Upper lobe of left lung (tissue), 4 donors: ENCODE results near the gene GNPTG.

Experiments
- POLR2AphosphoS5 ChIP-seq, 2 donors: sonication (generic); formaldehyde crosslinking; IDR thresholded peaks; one replicate each; pipeline ENCODE4 v1.5.1; 2017; ENCODE audit warnings: antibody characterized with exemption in 2 of 2
- TF ChIP-seq, protein P1 (sequence below), 6 experiments: fragments of 450-650 bp in 4 of 6; fragments of 200-600 bp in 2 of 6; sonication (generic) in 2 of 6; IDR thresholded peaks; one replicate each; pipeline ENCODE4 v1.5.1; 2016 to 2019; ENCODE audit warnings: antibody characterized with exemption in 6 of 6

DNA sequence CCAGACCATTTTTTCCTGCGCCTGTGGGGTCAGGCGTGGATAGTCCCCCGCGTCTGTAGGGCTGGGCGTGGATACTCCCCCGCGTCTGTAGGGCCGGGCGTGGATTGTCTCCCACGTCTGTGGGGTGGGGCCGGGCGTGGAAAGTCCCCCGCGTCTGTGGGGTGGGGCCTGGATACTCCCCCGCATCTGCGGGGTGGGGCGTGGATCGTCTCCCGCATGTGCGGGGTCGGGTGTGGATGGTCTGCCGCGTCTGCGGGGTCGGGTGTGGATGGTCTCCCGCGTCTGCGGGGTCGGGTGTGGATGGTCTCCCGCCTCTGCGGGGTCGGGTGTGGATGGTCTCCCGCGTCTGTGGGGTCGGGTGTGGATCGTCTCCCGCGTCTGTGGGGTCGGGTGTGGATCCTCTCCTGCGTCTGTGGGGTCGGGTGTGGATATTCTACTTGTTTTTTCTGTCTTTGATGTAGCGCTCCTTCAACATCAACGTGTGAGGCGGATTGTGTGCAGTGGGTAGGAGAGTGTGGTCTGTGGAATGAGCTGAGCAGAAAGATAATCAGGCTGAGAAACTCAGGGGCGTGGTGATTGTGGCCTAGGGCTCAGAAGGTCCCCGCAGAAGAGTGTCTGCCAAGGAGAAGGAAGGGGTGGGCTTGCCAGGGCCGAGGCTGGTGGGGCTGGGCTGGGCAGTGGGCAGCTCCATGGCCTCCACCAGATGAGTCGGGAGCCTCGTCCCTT is 3.2 kb downstream of the GNPTG start:
- TF ChIP-seq, protein P1, sequence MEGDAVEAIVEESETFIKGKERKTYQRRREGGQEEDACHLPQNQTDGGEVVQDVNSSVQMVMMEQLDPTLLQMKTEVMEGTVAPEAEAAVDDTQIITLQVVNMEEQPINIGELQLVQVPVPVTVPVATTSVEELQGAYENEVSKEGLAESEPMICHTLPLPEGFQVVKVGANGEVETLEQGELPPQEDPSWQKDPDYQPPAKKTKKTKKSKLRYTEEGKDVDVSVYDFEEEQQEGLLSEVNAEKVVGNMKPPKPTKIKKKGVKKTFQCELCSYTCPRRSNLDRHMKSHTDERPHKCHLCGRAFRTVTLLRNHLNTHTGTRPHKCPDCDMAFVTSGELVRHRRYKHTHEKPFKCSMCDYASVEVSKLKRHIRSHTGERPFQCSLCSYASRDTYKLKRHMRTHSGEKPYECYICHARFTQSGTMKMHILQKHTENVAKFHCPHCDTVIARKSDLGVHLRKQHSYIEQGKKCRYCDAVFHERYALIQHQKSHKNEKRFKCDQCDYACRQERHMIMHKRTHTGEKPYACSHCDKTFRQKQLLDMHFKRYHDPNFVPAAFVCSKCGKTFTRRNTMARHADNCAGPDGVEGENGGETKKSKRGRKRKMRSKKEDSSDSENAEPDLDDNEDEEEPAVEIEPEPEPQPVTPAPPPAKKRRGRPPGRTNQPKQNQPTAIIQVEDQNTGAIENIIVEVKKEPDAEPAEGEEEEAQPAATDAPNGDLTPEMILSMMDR (IDR thresholded peaks at IDR 0.05), result no peak
- TF ChIP-seq POLR2AphosphoS5 (IDR thresholded peaks at IDR 0.05), result no peak
